ENCODE data around the gene RFX8. TPM values are rescaled to one million over a fixed set of nuclear protein-coding genes. Genes with fewer than 3 reads are reported as not detected.

RFX8 gene
- total RNA-seq, 6 donors from 2014 or later, result 0.24 to 21.0 (median 0.80) TPM; not detected in 2

GRCh38 chr2:101492936-101493473 is 18.1 kb upstream of the RFX8 start:
- Histone ChIP-seq H3K27ac (no peak overlapping the region), H3K36me3 (no peaks in the 10 kb centered on the region), H3K4me1 (no peaks in the 10 kb centered on the region), H3K9me3 (no peaks in the 10 kb centered on the region), H3K4me3 (no peak overlapping the region), H3K27me3 (no peaks in the 10 kb centered on the region)
- DNase-seq, result no peak
- WGBS, 2 donors, result 90 to 95% methylated on average over 6 of the region's 6 CpGs
- ATAC-seq (ENCODE audit: low FRiP score in 2 of 2), result no peak
- no peak for TF ChIP-seq EP300 (IDR thresholded peaks at IDR 0.05)
- no peak for TF ChIP-seq POLR2A (IDR thresholded peaks at IDR 0.05)
- TF ChIP-seq POLR2AphosphoS5 (IDR thresholded peaks at IDR 0.05), result no peak

DNA sequence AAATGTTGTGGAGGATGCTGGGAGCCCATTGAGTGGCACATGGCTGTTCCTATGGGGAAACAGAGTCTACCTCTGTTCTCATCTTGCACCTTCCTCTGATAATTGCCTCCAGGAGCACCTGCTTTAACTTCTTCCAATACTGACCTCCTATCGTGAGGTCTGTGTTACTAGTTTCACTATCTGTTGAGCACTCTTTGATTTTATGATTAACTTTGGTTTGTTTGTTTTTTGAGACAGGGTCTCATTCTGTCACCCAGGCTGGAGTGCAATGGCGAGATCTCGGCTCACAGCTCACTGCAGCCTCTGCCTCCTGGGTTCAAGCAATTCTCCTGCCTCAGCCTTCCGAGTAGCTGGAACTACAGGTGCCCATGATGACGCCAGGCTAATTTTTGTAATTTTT is 12.1 kb upstream of the RFX8 start:
- WGBS, 2 donors, result 74 to 80% methylated on average over 5 of the region's 5 CpGs
- Histone ChIP-seq H3K4me1 (no peaks in the 10 kb centered on the region), H3K27ac (no peak overlapping the region), H3K9me3 (no peaks in the 10 kb centered on the region), H3K27me3 (no peaks in the 10 kb centered on the region), H3K4me3 (no peak overlapping the region), H3K36me3 (no peaks in the 10 kb centered on the region)
- TF ChIP-seq POLR2A (IDR thresholded peaks at IDR 0.05) (no peak), EP300 (IDR thresholded peaks at IDR 0.05) (no peak), CTCF (IDR thresholded peaks at IDR 0.05) (no peak), POLR2AphosphoS5 (IDR thresholded peaks at IDR 0.05) (no peak)
- no peak for ATAC-seq (ENCODE audit: low FRiP score in 2 of 2)
- no peak for DNase-seq

- ATAC-seq (ENCODE audit: low FRiP score in 2 of 2), result no peak
- no peak for TF ChIP-seq EP300 (IDR thresholded peaks at IDR 0.05)
- no peak for TF ChIP-seq POLR2AphosphoS5 (IDR thresholded peaks at IDR 0.05)
- TF ChIP-seq CTCF (IDR thresholded peaks at IDR 0.05), result no peak
- no peak for TF ChIP-seq POLR2A (IDR thresholded peaks at IDR 0.05)
- Histone ChIP-seq H3K36me3 (no peaks in the 10 kb centered on the region), H3K27me3 (no peaks in the 10 kb centered on the region), H3K4me1 (no peaks in the 10 kb centered on the region), H3K27ac (no peak overlapping the region), H3K4me3 (no peak overlapping the region), H3K9me3 (no peaks in the 10 kb centered on the region)
- WGBS, 2 donors, result 64 to 74% methylated on average over 4 of the region's 4 CpGs
- no peak for DNase-seq
Observed at GRCh38 chr2:101486258-101486701, 11.4 kb upstream of the RFX8 start.

DNA sequence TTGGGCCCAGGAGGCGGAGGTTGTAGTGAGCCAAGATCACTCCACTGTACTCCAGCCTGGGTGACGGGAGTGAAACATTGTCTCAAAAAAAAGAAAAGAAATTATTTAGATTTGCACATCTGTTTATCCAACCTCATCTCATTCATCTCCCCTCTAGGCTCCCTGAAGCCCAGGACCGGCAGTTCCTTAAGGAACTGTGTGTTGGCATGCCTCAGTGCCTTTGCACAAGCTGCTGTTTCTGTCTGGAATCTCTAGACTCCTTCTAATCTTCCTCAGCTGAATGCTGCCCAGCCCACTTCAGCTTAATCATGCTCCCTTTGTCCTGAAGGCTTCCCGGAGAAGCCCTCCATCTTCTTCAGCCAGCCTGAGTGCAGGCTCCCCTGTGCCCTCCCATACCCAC is 10.9 kb upstream of the RFX8 start:
- no peak for TF ChIP-seq EP300 (IDR thresholded peaks at IDR 0.05)
- no peak for TF ChIP-seq POLR2AphosphoS5 (IDR thresholded peaks at IDR 0.05)
- TF ChIP-seq POLR2A (IDR thresholded peaks at IDR 0.05), result no peak
- no peak for TF ChIP-seq CTCF (IDR thresholded peaks at IDR 0.05)

DNA sequence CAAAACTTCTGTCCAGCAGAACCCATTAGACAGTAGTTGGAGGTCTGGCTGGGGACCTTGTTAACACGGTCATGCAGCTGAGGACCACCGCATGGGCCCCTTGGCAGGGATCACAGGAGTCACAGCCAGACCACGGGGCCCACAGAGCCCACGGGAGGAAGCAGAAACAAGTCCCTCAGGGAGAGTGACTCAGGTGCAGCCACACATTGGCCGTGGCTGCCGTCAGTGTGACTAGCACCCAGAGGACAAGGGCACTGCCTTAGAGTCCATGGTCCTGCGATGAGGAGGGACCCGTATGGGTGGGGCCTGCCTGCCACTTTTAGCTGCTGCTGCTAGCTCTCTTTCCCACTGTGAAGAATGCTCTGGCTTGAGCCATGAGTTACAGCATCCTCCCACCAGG is 5.9 kb upstream of the RFX8 start:
- DNase-seq, result no peak
- H3K27ac ChIP-seq, result no peak overlapping the region
- peak in 1 of 2 donors; percentile 31 for ATAC-seq (ENCODE audit: low FRiP score in 2 of 2)
- H3K4me3 ChIP-seq, result no peak overlapping the region
- TF ChIP-seq EP300 (IDR thresholded peaks at IDR 0.05) (no peak), CTCF (IDR thresholded peaks at IDR 0.05) (no peak), POLR2A (IDR thresholded peaks at IDR 0.05) (no peak), POLR2AphosphoS5 (IDR thresholded peaks at IDR 0.05) (no peak)
- WGBS, 2 donors, result 83 to 100% methylated on average over 1 to 8 of the region's 8 CpGs
- no peaks in the 10 kb centered on the region for H3K27me3 ChIP-seq
- no peaks in the 10 kb centered on the region for H3K9me3 ChIP-seq
- no peaks in the 10 kb centered on the region for H3K36me3 ChIP-seq
- no peaks in the 10 kb centered on the region for H3K4me1 ChIP-seq

More for the DNA sequence above, 10.9 kb upstream of the RFX8 start:
- Histone ChIP-seq H3K27ac (no peak overlapping the region), H3K9me3 (no peaks in the 10 kb centered on the region), H3K4me1 (no peaks in the 10 kb centered on the region), H3K27me3 (no peaks in the 10 kb centered on the region), H3K36me3 (no peaks in the 10 kb centered on the region), H3K4me3 (no peak overlapping the region)
- 80 to 81% methylated on average over 4 of the region's 4 CpGs for WGBS, 2 donors
- ATAC-seq (ENCODE audit: low FRiP score in 2 of 2), result no peak
- no peak for DNase-seq
